Stimulated activated CD8-positive, alpha-beta memory T cell treated with anti-CD3 and anti-CD28 coated beads, Interleukin-15, amount 100 ng/mL, for 48 hours (primary cell): ENCODE results near the gene ACCSL.
A peak's percentile ranks its signal among the peaks of the same experiment; 100 is the strongest.

Source experiments
- DNase-seq, 2 donors: peaks; one replicate each; pipeline ENCODE4 v3.0.0-alpha.2; 2020; ENCODE audit warnings: low read depth in 2 of 2

The ACCSL gene

DNA sequence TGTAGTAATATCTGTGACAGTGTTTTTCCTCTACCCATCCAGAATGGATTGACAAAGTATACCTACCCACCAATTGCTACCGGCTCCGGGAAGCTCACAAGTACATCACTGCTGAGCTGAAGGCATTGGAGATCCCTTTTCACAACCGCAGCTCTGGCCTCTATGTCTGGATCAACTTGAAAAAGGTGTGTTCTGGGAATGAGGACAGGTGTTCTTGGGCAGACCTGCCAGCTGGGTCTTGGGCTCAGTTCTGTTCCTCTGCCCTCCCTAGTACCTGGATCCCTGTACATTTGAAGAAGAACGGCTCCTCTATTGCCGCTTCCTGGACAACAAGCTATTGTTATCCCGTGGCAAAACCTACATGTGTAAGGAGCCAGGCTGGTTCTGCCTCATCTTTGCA, 10.5 kb downstream of the ACCSL start:
- DNase-seq = no peak

DNA sequence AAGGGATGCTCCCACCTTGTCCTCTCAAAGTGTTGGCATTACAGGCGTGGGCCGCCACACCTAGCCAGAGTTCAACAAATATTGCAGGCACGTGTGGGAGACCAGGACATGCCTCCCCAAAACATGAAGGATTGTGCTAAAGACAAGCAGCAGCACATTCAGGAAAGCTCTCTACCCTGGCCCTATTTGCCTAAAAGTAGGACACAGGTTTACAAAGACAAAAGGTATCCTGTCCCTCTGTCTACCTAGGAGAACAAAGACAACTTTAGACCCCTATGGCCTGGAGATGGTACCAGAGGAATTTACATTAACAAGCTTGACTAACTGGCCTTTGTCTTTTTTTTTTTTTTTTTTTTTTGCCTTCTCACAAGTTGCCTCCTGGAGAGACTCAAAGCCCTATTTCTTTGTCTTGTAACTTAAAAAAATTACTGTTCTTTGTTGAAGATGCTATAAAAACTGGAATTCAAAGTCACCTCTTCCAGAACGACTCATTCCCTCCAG, 17.4 kb downstream of the ACCSL start:
- no peak for DNase-seq

DNA sequence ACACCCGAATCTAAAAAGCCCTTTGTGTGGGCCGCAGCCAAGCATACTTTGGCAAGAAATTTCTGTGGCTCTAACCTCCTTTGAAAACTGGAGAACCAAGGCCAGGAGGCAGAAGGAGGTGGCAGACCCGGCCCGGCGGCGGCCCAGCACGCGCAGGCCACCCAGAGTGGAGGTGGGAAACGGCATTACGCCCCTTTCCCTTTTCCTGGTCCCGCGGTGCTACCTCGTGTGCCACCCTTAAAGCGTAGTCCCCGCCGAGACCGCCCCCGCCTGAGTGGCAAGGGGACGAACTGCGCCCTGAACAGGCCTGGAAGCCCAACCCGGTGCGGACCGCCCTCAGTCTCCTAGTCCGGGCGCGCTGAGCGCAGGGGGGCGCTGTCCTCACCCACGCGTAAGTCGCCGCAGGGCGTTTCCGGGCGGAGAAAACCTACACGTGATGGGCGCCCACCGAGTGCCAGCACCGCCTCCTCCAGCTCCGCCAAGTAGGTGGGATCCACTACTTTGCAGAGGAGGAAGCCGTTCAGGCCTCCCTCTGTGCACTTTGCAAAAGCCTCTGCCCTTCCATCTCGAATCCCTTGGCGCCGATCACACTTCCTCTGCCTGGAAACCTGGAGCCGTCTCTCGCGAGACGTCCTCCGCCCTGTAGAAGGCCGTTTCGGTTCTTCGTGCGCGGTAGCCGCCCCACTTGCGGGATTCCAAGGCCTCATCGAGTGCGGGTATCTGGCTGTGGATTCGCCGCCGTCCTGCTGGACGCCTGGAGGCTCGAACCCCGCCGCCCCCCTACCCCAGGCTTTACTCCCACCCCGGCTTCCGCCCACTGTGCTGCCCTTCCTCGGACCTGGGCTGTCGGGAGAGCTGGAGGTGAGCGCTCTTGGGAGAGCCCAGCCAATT, 18.3 kb downstream of the ACCSL start, which contains the start of gene ACCS:
TSS of gene ACCS (plus strand) at position 430 of the 891 bp plus-strand sequence. CDS start 1,358 bp downstream, outside the sequence.
- DNase-seq = peak; percentile 80

DNA sequence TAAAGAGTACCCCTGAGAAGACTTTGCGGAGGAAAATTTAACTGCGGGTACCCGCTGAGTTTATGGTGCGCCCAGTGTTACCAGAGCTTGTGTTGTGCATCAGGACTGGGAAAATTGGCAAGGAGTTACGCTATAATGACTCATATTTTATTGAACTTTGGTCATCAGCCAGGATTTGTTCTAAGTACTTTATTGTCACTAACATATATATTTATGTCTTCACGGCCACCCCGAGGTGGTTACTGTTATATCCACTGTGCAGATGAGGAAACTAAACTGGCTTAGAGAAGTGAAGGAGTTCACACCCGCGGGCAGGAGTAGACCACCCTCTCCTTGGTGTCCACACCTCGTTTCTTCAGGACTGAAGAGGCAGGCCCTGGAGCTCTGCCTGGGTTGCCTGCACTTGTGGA, 19.0 kb downstream of the ACCSL start:
- DNase-seq = no peak

DNA sequence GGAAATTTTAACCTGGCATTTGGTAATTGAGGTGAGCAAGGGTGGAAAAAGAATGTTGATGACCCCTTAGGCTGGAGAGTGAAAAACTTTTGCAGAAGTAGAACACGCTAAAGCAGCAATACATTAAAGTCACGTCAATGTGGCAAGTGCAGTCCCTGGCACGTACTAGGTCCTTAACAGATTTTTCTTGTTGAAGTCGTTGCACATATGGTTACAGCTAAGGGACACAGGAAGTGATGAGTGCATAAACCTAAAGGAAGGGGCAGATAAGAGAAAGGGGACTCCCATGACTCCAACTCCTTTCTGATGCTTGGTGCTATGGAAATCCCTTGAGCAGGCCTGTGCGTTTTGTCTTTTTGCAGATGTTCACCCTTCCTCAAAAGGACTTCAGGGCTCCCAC, 19.5 kb downstream of the ACCSL start:
- DNase-seq = no peak

DNA sequence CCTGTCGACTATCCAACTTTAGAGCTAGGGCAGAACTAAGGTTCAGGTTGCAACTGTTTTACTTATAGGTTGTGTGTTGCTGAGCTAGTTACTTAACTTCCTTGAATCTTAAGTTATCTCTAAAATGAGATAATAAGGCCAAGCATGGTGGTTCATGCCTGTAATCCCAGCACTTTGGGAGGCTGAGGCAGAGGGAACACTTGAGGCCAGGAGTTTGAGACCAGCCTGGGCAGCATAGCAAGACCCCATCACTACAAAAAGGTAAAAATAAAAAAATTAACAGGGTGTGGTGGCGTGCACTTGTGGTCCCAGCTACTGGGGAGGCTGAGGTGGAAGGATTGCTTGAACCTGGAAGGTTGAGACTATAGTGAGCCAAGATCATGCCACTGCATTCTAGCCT, 20.4 kb downstream of the ACCSL start:
- no peak for DNase-seq

DNA sequence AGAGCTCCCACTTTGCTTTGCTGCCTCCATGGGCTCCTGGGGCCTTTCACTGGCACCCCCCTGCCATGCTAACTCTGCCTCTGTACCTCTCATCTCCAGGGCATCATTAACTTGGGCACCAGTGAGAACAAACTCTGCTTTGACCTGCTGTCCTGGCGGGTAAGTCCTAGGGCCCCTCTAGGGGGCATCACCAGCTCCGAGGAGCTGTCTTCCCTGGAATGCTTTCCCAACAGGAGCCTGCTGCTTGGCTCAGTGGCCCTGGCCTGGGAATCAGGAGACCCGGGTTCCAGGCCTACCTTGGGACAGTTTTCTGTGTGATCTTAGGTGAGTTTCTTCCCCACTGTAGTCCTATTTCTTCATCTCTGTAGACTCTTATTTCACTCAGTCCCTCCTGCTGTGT, 23.4 kb downstream of the ACCSL start:
- no peak for DNase-seq

DNA sequence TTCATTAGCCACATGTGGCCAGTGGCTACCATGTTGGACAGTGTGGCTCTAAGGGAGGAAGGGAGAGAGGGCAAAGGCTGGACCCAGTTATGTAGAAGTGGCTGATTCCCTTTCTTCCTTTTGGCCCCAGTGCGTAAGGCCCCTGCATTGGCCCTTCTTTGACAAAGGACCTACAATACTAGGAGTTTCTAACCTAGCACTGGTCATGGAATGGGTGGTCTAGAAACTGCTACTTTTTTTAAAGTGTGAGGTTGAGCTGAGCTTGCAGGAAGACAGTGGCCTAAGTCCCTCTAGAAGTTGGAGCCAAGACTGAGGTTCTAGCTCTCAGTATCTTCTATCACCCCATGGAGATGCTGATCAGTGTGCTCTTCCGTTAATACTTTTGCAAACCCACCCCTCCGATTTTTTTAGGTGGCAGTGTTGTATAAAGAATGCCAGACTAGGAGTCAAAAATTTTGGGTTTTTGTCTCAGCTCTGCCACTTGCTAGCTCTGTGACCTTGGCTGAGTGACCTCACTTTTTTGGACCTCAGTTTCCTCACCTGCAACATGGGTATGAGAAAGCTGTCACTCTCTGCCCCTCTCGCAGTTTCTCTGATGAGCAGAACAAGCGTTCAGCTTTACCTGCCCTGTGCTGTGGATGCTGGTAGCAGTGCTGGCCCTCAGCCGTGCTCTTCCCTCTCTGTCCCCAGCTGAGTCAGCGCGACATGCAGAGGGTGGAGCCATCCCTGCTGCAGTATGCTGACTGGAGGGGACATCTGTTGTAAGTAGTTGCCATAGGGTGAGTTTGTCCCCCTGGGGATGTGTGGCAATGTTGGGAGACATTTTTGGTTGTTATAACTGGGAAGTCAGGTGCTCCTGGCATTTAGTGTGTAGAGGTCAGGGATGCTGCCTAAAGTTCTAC, 25.2 kb downstream of the ACCSL start:
- no peak for DNase-seq

DNA sequence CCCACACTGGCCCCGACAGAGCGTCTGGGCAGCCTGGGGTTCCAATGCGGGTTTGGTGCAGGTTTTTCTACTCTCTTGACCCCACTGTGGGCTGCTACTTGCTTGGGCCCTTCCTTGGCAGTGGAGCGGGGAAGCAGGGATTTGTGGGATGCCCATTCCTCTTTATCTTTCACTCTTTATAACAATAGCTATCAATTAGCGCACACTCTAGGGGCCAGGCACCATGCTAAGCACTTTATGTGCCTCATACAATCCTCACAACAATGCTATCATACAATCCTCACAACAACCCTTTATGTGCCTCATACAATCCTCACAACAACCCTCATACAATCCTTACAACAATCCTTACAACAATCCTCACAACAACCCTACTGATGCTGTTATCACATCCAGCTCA, 31.0 kb downstream of the ACCSL start:
- no peak for DNase-seq

DNA sequence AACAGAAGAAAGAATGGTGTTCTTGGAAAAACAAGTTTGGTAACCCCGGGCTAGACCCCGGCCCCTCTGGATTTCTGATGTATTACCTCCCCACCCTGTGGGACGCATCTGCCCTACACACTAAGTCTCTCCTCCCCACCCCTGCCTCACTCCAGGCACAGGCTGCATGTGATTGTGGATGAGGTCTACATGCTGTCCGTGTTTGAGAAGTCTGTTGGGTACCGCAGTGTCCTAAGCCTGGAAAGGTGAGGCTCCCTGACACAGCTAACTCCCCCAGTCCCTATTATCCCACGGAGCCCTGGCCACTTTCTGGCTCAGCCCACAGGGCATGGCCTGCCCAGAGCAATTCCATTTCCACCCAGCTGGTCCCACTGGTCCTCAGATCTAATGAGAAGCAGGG, 31.6 kb downstream of the ACCSL start:
- DNase-seq = no peak

DNA sequence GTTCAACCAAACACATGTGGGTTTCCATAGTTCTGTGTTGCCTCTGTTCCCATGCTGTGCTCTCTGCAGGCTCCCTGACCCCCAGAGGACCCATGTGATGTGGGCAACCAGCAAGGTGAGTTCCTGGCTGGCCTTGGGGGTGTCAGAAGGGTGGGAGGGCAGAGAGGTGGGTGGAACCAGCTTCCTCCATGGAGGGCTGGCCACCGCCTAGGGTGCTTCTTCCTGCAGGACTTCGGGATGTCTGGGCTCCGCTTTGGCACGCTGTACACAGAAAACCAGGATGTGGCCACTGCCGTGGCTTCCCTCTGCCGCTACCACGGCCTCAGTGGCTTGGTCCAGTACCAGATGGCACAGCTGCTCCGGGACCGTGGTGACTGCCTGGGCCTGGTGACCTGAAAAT, 33.2 kb downstream of the ACCSL start:
- DNase-seq = no peak

DNA sequence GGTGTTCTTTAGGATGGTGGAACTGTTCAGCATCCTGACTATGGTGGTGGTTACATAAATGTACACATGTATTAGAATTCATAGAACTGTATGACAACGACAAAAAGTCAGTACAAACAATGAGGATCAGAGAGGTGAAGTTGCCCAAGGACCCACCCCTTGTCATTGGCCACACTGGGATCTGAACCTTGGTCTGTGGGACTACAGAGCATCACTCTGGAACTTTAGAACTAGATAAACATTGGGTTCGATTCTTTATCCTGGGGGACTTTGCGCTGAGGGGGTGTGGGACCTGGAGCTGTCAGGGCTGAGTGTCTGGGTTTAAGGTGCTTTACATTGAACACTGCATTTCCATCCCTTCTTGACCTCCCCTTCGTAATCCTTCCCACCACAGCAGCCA, 34.9 kb downstream of the ACCSL start:
- DNase-seq = no peak

DNA sequence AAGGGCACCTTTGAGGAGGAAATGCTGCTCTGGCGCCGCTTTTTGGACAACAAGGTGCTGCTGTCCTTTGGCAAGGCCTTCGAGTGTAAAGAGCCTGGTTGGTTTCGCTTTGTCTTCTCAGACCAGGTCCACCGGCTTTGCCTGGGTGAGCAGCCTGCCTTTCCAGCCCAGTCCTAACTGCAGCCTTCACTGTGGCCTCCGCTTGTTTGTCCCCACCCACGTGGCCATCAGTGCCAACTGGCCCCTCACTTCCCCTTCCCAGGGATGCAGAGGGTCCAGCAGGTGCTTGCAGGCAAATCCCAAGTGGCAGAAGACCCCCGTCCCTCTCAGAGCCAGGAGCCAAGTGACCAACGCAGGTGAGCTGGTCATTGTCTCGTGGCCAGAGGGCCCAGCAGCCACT, 35.7 kb downstream of the ACCSL start:
- DNase-seq = no peak

DNA sequence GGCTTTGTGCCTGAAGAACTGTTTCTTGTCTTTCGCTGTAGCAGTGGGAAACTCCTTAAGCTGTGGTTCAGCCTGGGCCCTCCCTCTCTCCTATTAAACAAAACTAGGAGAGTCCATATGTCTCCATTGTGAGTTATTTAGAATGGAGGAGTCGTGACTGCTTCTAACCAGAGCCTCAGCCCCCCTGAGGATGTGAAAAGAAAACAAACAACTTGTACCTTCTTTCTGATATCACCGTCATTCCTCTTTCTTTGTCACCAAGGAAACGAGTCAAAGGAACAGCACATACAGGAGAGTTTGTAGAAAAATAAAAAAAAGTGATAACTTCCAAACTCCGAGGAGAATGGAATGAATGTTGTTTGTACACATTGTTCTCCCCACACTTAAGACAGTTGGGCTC, 36.1 kb downstream of the ACCSL start:
- no peak for DNase-seq

DNA sequence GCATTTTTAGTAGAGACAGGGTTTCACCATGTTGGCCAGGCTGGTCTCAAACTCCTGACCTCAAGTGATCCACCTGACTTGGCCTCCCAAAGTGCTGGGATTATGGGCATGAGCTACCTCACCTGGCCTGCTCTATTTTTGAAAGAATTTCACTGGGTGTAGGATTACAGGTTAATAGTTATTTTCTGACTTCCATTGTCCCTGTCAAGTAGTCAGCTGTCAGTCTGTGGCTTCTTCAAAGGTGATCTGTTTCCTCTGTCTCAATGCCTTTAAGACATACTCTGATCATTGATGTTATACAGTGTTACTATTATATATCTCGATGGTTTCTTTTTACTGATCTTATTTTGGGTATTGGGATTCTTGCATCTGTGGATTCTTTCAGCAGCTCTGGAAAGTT, 37.5 kb downstream of the ACCSL start:
- no peak for DNase-seq

DNA sequence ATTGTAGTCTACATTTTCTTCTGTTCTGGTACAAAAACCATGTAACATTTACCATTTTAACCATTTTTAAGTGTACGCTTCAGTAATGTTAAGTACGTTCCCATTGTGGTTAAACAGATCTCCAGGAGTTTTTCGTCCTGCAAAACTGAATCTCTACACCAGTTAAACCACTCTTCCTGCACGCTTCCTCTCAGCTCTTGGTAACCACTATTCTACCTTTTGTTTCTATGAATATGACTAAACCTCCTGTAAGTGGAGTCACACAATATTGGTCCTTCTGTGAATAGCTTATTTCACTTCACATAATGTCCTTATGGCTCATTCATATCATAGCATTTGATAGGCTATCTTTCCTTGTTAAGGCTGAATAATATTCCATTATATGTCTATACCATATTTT, 40.6 kb downstream of the ACCSL start:
- no peak for DNase-seq

DNA sequence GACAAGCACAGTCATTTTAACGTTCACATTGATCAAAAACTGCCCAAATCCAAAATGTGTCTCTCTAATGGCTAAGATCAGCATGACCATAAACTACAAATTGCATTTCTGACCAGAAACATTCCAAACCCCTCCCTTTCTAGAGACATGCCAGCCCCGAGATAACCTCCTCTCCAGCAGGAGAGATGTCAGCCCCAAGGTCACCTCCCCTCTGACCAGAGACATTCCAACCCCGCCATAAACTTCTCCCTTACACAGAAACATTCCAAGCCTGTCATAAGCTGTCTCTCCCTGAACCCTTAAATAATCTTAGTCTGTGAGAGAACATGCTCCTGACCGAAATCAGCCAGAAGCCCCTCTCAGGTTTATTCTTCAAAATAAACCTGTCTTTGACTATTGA, 41.1 kb downstream of the ACCSL start:
- no peak for DNase-seq

DNA sequence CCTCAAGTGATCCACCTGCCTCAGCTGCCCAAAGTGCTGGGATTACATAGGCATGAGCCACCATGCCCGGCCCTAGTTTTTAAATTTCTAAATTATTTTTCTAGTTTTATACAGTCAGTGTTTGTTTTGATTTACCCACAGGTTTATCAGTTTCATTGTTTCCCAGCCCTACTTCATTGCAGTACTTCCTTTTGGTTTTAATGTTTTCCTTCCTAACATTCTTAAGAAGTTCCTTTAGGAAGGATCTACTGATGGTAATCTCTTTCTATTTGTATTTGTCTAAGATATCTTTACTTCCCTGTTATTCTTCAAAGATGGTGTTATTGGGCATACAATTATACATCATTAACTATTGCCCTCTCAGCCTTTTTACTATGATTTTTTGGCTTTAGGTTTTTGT, 42.8 kb downstream of the ACCSL start:
- no peak for DNase-seq

DNA sequence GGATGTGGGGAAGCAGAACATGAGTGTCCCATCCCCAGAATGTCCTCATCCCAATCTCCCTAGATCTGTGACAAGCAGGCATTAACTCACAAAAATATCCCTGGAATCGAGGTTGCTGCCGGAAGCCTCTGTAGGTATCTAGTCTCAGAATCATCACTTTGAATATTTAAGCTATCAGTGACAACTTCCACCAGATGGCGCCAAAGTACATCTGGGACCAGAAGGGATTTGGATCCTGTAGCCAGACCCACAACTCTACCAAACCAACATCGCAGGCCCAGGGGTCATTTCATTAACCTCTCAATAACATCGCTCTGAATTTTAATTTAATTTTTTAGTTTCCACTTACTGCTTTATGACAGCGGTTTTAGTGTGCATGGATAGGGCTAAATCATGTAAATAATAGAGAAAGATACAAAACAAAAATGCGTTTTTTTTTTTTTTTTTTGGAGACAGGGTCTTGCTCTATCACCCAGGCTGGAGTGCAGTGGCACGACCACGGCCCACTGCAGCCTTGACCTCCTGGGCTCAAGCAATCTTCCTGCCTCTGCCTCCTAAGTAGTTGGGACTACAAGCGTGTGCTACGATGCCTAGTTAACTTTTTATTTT, 46.6 kb downstream of the ACCSL start:
- peak; percentile 38 to 45 for DNase-seq

DNA sequence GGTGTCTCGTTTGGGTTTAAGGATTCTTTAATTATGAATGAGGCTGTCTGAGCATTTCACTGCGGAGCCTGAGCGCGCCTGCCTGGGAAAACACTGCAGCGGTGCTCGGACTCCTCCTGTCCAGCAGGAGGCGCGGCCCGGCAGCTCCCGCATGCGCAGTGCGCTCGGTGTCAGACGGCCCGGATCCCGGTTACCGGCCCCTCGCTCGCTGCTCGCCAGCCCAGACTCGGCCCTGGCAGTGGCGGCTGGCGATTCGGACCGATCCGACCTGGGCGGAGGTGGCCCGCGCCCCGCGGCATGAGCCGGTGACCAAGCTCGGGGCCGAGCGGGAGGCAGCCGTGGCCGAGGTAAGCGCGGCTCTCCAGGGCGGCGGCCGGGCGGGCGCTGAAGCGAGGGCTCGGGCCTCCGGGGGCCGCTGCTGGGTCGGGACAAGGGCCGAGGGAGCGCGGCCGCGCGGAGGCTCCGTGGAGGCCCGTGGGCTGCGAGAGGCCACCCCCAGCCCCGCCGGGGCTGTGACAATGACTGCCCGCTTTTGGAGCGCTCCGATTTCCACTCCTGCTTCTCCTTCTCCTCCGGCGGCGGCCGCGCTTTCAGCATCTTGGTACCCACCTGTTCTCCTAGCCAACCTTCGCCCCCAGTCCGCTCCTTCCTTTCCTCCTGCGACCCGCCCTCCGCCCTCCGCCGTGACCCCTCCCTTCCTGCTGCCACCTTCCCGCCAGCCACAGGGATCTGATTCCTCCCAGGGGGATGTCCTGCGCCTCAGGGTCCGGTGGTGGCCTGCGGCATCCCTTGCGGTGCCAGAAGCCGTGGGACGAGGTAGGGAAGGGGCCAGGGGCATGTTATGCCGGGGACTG, 48.0 kb downstream of the ACCSL start, which contains the start of gene EXT2:
TSS of gene EXT2 (plus strand) at position 173 of the 854 bp plus-strand sequence. CDS start 12,035 bp downstream, outside the sequence.
- peak; percentile 77 to 78 for DNase-seq
